ENCODE measurements around the gene TMX3.

Gene TMX3, protein sequence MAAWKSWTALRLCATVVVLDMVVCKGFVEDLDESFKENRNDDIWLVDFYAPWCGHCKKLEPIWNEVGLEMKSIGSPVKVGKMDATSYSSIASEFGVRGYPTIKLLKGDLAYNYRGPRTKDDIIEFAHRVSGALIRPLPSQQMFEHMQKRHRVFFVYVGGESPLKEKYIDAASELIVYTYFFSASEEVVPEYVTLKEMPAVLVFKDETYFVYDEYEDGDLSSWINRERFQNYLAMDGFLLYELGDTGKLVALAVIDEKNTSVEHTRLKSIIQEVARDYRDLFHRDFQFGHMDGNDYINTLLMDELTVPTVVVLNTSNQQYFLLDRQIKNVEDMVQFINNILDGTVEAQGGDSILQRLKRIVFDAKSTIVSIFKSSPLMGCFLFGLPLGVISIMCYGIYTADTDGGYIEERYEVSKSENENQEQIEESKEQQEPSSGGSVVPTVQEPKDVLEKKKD

DNA sequence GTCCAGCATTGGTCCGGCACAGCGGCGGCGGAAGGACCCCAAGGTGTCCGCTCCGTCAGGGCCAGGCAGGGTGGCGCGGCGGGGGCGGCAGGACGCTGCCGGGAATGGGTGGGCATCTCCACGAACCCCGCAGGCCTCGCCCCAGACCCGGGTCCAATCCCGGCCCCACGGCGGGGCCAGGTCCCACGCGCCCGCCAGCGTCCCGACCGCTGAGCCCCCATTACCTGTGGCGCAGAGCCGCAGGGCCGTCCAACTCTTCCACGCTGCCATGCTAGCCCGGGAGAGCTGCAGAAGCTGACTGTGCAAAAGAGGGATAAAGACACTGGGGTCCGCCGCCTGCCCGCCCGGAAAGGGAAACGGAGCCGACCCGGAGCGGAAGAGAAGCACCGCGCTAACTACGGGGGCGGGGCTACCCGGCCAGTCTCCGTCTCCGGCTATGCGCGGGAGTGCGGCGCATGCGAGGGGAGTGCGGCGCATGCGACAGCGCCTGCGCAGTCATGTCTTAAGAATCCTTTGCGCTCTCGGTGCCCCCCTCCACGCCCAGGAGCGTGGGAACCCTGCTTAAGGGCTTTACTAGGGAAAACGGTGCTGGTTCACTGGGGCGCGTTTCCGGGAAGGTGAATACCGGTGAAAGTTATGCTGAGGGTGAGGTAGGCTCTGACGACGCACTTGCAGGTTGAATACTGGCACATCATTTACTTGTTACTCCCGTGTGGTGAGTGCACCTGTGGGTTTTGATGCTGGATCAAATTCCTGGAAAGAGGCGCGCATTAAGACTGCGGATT, at the start of gene TMX3:
TSS of gene TMX3 (minus strand) at position 397 of the 785 bp plus-strand sequence. CDS start at position 270, 127 bp downstream.
- CTCF ChIA-PET, result no interaction called here
- peak; percentile 94 for DNase-seq
- Mint-ChIP-seq H3K4me1 (peaks cover 44% of the 10 kb centered on the region), H3K27ac (peak within 1 kb of the TSS; percentile 90), H3K27me3 (no peaks in the 10 kb centered on the region), H3K4me3 (peak within 1 kb of the TSS; percentile 84), H3K36me3 (peaks cover 30% of the 10 kb centered on the region), H3K9me3 (no peaks in the 10 kb centered on the region)

DNA sequence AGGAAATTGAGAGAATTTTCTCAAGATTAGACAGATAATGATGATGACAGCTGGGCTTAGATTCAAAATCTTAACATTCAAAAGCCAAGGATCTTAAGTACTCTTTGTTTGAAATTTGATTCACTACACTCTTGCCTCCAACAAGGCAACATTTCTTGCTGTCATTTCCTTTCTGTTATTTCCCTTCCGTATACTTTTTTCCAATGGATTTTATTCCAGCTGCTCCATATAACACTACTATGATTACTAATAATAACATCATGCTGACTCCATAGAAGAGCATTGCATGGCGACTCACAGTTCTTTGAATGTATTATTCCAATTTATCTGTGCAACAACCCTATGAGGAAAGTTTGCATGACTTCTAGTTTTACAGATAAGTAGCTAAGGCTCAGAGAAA, 49.1 kb upstream of the TMX3 start:
- Mint-ChIP-seq H3K27me3 (peaks cover 5% of the 10 kb centered on the region), H3K4me3 (no peak overlapping the region), H3K9me3 (peaks cover 3% of the 10 kb centered on the region), H3K4me1 (no peaks in the 10 kb centered on the region), H3K36me3 (no peaks in the 10 kb centered on the region), H3K27ac (no peak overlapping the region)
- no peak for DNase-seq
- CTCF ChIA-PET, result no interaction called here

DNA sequence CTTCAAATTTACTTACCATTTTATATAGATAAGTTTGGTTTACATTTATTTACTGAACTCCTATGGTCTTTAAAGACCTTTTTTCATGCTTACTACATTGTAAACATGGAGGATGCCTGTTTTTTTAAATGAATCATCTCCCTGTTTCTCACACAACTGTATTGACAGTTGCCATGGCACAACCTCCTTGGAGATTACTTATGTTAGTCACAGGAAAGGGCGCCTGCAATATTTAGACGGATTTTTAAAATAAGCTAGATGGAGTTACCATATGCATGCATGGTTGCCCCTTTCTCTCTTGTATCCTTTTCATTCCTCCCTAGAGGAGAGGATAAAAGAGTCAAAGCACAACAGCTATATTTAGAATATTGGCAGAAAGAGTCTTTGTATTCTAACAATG, 48.2 kb upstream of the TMX3 start:
- no peak for DNase-seq
- peaks cover 5% of the 10 kb centered on the region for H3K27me3 Mint-ChIP-seq
- H3K4me1 Mint-ChIP-seq, result no peaks in the 10 kb centered on the region
- no peak overlapping the region for H3K4me3 Mint-ChIP-seq
- H3K36me3 Mint-ChIP-seq, result no peaks in the 10 kb centered on the region
- CTCF ChIA-PET, result no interaction called here
- peaks cover 5% of the 10 kb centered on the region for H3K9me3 Mint-ChIP-seq
- no peak overlapping the region for H3K27ac Mint-ChIP-seq

DNA sequence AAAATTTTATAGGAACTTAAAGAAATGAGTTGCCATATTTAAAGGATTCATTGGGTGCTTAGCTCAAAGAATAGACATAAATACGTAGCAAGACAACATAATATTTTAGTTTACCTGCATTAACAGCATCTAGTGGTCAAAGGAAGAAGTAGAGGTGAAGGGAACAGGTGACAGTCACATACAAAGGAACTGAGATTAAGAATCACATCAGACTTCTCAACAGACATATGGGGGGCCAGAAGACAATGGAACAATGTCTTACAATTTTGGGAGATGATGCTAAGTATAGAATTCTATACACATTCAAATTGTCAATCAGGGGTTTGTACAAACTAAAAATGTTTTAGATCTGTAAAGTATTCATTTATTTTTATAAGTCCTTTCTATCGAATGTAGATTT, 44.4 kb upstream of the TMX3 start:
- peaks cover 5% of the 10 kb centered on the region for H3K9me3 Mint-ChIP-seq
- no peaks in the 10 kb centered on the region for H3K27me3 Mint-ChIP-seq
- no peak overlapping the region for H3K4me3 Mint-ChIP-seq
- H3K4me1 Mint-ChIP-seq, result no peaks in the 10 kb centered on the region
- DNase-seq, result no peak
- H3K36me3 Mint-ChIP-seq, result no peaks in the 10 kb centered on the region
- H3K27ac Mint-ChIP-seq, result no peak overlapping the region
- CTCF ChIA-PET, result no interaction called here

DNA sequence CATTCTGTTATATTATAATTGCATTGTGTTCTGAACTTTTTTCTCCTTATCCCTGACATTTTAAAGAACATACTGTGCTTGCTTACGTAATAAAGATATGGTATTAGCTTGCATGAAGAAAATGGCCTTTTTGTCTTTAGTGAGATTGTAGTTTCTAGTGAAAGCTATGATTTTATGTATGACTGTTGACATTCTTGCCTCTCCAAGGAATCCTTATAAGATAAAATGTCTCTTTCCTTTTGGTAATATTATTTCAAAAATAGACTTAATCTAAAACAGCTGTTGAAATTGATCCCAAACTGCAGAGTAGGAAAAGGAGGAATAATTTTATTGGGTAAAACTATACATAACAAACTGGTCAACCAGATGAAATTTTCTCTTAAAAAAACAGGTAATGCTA, 42.2 kb upstream of the TMX3 start:
- DNase-seq, result no peak
- Mint-ChIP-seq H3K27ac (no peak overlapping the region), H3K36me3 (no peaks in the 10 kb centered on the region), H3K9me3 (peaks cover 5% of the 10 kb centered on the region), H3K4me1 (no peaks in the 10 kb centered on the region), H3K27me3 (no peaks in the 10 kb centered on the region), H3K4me3 (no peak overlapping the region)
- CTCF ChIA-PET, result no interaction called here

DNA sequence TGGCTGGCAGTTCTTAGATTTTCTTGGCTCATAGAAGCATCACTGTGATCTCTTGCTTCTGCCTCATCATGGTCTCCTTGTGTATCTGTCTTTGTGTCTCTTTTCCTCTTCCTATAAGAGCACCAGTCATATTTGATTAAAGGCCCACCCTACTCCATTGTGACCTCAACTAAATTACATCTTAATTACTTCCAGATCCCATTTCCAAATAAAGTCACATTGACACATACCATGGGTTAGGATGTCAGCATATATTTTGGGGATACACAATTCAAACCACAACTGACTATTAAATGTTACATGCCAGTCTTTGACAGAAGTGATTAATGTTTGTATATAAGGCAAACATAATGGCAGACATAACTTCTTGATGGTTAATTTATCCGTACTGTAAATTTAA, 27.3 kb upstream of the TMX3 start:
- Mint-ChIP-seq H3K4me3 (no peak overlapping the region), H3K9me3 (no peaks in the 10 kb centered on the region), H3K27ac (no peak overlapping the region), H3K4me1 (no peaks in the 10 kb centered on the region), H3K36me3 (no peaks in the 10 kb centered on the region), H3K27me3 (no peaks in the 10 kb centered on the region)
- no peak for DNase-seq
- CTCF ChIA-PET, result no interaction called here

DNA sequence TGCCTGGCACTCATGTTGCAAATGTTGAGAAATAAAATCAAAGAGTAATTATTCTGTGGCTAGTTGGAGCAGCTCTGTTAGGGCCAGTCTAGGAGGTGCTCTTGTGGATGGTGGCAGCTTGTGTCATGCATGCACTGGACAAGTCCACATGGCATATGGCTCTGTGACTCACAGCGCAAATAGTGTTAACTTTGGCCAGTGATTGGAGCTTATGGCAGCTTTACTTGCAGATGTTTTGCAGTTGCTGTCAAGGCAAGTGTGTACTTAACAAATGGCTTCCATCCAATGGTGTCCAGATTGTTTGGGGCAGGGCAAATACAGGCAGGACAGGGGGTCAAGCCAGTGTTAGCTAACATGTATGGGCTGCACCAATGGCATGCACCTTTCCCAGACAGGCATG, 26.1 kb upstream of the TMX3 start:
- DNase-seq, result no peak
- Mint-ChIP-seq H3K4me3 (no peak overlapping the region), H3K36me3 (no peaks in the 10 kb centered on the region), H3K9me3 (no peaks in the 10 kb centered on the region), H3K4me1 (no peaks in the 10 kb centered on the region), H3K27ac (no peak overlapping the region), H3K27me3 (no peaks in the 10 kb centered on the region)
- CTCF ChIA-PET, result no interaction called here

DNA sequence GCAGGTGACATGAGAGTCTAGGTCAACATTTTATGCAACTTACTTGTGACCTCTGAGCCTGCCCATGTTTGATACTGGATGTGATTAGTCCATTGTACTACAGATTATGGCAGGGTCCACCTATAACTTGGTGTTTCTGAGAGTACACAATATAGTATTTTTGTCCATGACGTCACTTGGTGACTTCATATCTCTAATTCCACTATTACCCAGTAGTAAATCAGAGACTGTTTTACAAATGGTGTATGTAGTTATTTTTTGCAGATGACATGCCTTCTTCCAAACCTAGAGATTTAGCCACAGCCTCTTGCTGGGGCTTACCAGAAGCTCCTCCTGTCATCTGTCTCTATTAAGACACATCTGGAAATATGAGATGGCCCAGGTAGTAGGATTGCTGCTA, 24.6 kb upstream of the TMX3 start:
- no peak overlapping the region for H3K27ac Mint-ChIP-seq
- no peak overlapping the region for H3K4me3 Mint-ChIP-seq
- CTCF ChIA-PET, result no interaction called here
- no peak for DNase-seq
- H3K9me3 Mint-ChIP-seq, result no peaks in the 10 kb centered on the region
- H3K27me3 Mint-ChIP-seq, result no peaks in the 10 kb centered on the region
- no peaks in the 10 kb centered on the region for H3K4me1 Mint-ChIP-seq
- H3K36me3 Mint-ChIP-seq, result no peaks in the 10 kb centered on the region

DNA sequence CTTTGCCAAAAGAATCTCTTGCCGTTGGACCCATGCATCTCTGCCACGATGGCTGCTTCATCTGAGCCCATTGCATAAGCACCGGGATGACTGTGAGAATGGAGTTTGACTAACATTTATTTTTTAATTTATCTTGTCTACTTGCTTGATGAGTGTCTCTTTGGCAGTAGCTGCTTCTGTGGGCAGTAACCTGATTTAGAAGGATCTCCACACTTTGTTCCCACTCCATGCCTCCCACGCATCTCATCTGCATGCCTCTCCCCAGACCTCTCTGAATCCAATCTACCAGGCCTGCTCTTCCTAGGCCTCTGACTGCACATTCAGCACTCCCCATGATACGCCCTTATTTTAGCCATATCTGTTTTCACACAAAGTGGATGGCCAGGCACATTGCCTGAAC, 23.7 kb upstream of the TMX3 start:
- no peak overlapping the region for H3K4me3 Mint-ChIP-seq
- H3K9me3 Mint-ChIP-seq, result no peaks in the 10 kb centered on the region
- DNase-seq, result no peak
- CTCF ChIA-PET, result interaction anchor here (0.6 kb wide), 1 partner anchor 28 kb away, joined by 3 read pairs; no protein-coding TSS in a partner anchor
- H3K27me3 Mint-ChIP-seq, result no peaks in the 10 kb centered on the region
- no peaks in the 10 kb centered on the region for H3K4me1 Mint-ChIP-seq
- no peaks in the 10 kb centered on the region for H3K36me3 Mint-ChIP-seq
- H3K27ac Mint-ChIP-seq, result no peak overlapping the region

DNA sequence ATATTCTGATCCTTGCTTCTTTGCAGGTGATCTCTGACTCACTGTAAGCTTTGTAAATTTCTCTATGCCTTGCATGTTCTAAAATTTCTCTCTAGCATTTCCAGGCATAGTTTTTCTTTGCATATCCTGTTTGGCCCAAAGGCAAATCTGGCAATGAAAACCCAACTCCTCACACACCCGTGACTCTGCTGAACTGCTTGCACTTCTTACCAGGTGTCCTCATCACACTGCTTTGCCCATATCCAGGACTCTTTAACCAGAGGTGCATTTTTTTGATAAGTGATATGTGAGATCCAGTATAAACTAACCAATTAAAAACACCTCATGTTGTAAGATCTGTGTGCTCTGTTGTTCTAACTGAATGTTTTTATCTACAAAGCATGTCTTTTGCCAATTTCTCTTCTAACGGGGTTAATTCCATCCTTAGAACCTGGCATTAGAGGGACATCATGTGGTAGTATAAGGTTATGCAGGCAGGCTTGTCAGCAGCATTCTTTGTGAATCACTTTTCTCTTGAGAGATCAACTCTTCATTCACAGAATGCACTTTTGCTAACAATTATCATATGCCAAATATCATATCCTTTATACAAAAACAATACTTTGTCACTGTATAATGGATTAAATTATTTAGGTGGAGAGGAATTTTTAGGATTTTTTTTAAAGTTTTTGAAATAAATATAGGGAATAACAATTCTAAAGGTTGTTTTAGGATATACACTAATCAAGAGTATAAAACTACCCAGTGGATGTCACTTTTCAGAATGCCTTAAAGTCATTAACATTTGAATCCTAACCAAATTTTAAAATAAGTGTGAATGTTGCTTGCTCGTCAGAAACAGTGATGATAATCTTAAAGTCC, 20.8 kb upstream of the TMX3 start:
- DNase-seq, result no peak
- no peaks in the 10 kb centered on the region for H3K27me3 Mint-ChIP-seq
- CTCF ChIA-PET, result no interaction called here
- H3K36me3 Mint-ChIP-seq, result no peaks in the 10 kb centered on the region
- H3K4me3 Mint-ChIP-seq, result no peak overlapping the region
- H3K27ac Mint-ChIP-seq, result no peak overlapping the region
- no peaks in the 10 kb centered on the region for H3K9me3 Mint-ChIP-seq
- H3K4me1 Mint-ChIP-seq, result no peaks in the 10 kb centered on the region

DNA sequence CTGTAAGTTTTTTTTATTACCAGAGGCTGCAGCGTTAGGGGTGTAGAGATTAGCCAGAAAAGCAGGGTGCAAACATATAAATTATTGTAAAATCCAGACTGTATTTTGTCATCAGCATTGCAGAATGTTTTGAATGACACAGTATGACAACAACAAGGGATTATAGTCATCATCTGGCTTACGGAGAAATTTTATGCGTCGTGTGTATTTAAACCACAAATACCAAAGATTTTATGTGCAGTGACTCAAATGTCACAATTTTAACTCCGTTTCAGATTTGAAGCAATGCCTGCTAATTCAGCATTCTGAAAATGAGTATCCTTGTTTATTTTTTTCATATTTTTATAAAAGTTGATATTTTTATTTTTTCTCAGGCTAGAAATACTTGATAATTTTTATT, 19.4 kb upstream of the TMX3 start:
- H3K9me3 Mint-ChIP-seq, result no peaks in the 10 kb centered on the region
- H3K36me3 Mint-ChIP-seq, result no peaks in the 10 kb centered on the region
- CTCF ChIA-PET, result interaction anchor here (1.1 to 1.7 kb wide), 3 partner anchors 9 to 74 kb away, joined by 3 to 7 read pairs (median 4); no protein-coding TSS in a partner anchor
- no peaks in the 10 kb centered on the region for H3K27me3 Mint-ChIP-seq
- no peaks in the 10 kb centered on the region for H3K4me1 Mint-ChIP-seq
- no peak overlapping the region for H3K4me3 Mint-ChIP-seq
- DNase-seq, result no peak
- H3K27ac Mint-ChIP-seq, result no peak overlapping the region

DNA sequence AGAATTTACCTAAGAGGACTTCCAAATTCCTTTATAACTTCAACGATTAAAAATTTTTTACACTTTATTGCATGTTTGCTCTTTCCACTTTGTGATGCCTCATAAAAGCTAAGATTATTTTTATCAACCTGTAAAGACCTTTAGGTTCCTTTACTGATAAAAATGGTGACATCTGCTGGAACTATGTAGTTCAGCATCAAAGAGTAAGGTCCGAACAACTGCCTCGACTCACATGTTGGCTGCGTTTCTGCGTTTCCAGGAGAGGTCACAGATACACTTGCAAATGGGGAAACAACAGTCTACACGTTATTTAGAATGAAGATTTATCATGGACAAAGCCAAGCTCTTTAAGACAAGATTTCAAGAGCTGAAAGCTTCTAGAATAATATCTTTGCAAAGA, 18.8 kb upstream of the TMX3 start:
- Mint-ChIP-seq H3K27me3 (no peaks in the 10 kb centered on the region), H3K9me3 (no peaks in the 10 kb centered on the region), H3K4me1 (no peaks in the 10 kb centered on the region), H3K36me3 (no peaks in the 10 kb centered on the region), H3K4me3 (no peak overlapping the region), H3K27ac (no peak overlapping the region)
- CTCF ChIA-PET, result interaction anchor here (0.6 to 1.7 kb wide), 4 partner anchors 9 to 299 kb away, joined by 3 to 7 read pairs (median 4); no protein-coding TSS in a partner anchor
- no peak for DNase-seq

DNA sequence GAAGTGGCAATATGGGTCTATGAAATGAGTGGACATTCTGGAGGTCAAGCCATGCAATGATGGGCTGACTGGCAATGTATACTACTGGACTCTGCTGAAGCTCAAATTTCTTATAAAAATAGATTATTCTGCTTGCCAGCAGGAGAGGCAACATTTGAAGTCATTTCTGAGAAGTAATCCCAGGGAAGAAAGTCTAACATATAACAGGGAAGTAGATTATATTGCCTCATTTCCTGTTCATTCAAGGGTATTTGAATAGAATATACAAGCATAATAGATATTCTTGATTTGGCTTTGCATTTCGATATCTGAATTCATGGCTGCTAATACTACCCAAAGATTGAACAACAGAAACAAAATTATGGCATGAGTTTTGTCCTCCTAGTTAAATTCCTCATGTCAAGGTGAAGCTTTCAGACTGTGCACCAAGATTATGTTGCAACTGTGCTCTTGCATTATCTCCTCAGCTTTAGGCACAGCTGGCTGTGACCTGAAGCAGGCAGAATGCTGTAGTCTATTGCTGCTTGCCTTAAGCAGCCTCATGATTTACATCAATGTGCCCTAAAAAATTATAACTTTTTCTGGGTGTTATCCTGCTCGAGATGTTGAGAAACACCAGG, 13.3 kb upstream of the TMX3 start:
- Mint-ChIP-seq H3K4me1 (peaks cover 3% of the 10 kb centered on the region), H3K9me3 (no peaks in the 10 kb centered on the region), H3K27me3 (no peaks in the 10 kb centered on the region), H3K27ac (no peak overlapping the region), H3K36me3 (peaks cover under 1% of the 10 kb centered on the region), H3K4me3 (no peak overlapping the region)
- DNase-seq, result no peak
- CTCF ChIA-PET, result no interaction called here

DNA sequence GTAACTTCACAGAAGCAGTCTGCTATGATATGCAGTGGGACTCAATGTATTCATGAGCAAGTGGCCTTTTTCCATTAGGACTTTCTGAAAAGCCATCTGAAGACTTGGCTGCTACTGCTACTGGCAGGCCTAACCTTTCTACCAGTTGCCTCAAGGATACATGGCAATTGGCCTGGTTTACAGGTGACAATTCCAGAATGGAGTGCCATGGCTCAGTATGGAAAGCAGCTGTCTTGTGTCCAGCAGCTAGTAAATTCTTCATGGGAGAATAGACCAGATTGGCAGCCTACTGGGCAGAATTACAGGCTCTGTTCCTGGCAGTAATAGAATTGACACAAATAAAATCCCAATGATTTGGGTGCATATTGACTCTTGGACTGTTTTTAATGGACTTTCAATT, 12.6 kb upstream of the TMX3 start:
- Mint-ChIP-seq H3K36me3 (peaks cover 2% of the 10 kb centered on the region), H3K4me1 (peaks cover 9% of the 10 kb centered on the region), H3K9me3 (no peaks in the 10 kb centered on the region), H3K4me3 (no peak overlapping the region), H3K27me3 (no peaks in the 10 kb centered on the region), H3K27ac (no peak overlapping the region)
- CTCF ChIA-PET, result no interaction called here
- no peak for DNase-seq

Data from activated naive CD4-positive, alpha-beta T cell treated with anti-CD3 and anti-CD28 coated beads, Interleukin-2, amount 10 ng/mL, durations not matched to agents 7 days and 5 days (primary cell).